HG02610 (cell line): ENCODE data around the gene TST.
A peak's percentile ranks its signal among the peaks of the same experiment; 100 is the strongest.

Source experiments
- ATAC-seq: cut with Tn5 transposase; IDR thresholded peaks from one replicate; pipeline ENCODE4 v1.9.1; 2021; ENCODE audit warnings: mild to moderate bottlenecking, moderate library complexity; ENCODE audit not compliant: unreplicated experiment

Gene TST

DNA sequence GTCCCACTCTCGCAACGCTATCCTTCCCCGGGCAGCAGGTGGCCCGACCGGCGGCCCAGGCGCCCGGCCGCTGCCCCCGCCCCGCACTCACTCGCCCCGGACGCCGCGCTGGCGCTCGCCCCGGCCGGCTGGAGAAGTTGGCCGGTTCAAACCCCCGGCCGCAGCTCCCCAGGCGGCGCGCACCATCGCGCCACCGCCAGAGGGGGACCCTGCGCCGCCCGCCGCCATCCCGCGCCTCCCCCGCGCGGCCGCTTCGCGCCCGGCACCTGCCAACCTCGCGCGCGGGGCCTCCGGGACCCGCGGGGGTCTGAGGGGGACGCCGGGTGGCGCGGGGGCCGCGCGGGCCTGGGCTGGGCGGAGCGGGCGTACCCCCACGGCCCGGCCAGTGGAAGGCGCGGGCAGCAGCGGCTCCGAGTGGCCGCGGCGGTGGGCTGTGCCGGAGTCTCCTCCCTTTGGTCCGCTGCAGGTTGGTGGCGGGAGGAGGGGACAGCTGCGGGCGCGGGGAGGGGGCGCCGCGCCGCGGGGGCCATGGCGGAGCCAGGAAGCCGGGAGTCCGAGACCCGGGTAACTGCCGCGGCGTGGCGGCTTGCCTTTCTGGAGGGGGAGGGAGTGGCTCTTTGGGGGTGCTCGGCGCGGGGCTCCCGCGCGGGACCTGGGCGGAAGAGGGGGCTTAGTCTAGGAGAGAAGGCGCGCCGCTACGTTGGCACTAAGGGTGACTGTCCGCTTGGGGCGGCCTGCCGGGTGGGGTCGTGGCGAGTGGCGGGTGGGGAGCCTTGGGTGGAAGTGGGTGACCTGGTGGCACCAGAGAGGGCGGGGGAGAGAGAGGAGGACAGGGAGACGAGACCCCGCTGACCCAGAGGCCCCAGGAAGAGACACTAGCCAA lies at the start of gene TST, which contains the start of gene MPST:
Gene TST (minus strand): TSS at position 139 of the 883 bp plus-strand sequence. CDS start 715 bp downstream, outside the sequence.
Gene MPST (plus strand): TSS at position 434 of the 883 bp plus-strand sequence. CDS start 95 bp downstream, at position 529.
- ATAC-seq: peak; percentile 66

DNA sequence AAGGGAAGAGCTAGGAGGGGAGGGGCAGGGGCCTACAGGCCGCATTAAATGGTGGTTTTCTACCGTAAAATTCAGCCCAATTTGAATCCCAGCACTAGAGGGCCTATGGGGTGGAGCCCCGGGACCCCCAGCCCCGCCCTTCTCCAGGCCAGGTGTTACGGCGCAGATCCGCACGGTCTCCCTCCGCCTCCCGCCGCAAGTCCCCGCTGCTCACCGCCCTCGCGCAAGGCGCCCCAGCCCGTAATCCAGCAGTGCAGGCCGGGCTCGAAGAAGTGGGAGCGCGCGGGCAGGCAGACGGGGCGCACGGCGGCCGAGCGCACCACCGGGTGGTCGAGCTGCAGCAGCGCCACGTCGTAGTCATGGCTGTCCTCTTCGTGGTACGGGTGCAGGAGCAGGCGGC lies 49.6 kb upstream of the TST start:
- no peak for ATAC-seq

- ATAC-seq: no peak
Measured at GRCh38 chr22:37067428-37067827, 48.2 kb upstream of the TST start.

DNA sequence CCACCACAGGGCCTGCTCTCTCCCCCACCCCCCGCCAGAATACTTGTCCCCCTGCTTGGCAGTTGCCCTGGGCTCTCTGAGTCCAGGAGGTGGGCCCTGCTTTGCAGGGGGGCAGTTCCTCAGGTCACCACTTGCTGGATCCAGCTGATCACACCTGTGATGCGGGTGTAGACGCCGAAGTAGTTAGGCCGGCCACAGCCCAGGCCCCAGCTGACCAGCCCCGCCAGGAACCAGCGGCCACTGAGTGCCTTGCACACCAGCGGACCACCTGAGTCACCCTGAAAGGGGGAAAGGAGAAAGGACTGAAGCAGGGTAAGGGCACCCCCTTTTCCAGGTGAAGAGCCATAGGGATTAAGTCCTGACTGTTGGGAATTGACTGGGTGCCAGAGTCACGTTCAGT lies 46.7 kb upstream of the TST start:
- ATAC-seq: no peak

DNA sequence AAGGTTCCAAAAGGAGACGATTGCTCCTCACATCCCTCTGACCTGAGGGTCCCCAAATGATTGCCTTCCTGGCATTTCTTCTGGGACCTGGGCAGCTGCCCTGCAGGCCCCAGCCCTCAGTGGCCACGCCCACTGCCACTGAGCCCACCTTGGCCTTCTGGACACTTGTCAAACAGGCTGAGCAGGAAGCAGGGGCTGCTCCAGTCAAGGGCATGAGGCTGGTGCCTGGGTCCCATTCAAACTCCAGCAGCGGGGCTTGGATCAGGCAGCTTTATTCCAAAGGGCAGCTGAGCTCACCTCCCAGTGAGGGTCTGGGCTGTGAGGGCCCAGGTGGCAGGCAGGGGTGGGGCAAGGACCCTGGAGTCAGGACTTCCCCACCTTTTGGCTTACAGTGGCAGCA lies 45.9 kb upstream of the TST start:
- no peak for ATAC-seq

DNA sequence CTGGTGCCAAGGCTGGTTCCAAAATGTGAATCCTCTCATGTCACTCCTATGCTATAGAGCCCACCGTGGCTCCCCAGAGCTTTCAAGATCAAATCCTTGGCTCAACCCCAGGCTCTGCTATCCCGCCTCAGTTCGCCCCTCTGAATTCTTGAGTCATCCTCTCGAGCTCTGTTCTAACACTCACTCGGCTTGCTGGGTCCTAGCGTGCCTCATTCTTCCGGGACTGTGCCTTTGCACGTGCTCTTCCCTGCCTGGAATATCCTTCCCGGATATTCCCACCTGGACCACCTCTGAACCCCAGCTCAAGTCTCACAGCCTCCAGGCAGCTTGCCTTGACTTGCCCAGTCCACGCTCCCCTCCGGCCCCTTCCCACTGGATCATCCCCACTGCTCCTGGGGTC lies 45.3 kb upstream of the TST start:
- no peak for ATAC-seq

GRCh38 chr22:37063431-37064420 lies 44.5 kb upstream of the TST start:
- ATAC-seq: no peak

DNA sequence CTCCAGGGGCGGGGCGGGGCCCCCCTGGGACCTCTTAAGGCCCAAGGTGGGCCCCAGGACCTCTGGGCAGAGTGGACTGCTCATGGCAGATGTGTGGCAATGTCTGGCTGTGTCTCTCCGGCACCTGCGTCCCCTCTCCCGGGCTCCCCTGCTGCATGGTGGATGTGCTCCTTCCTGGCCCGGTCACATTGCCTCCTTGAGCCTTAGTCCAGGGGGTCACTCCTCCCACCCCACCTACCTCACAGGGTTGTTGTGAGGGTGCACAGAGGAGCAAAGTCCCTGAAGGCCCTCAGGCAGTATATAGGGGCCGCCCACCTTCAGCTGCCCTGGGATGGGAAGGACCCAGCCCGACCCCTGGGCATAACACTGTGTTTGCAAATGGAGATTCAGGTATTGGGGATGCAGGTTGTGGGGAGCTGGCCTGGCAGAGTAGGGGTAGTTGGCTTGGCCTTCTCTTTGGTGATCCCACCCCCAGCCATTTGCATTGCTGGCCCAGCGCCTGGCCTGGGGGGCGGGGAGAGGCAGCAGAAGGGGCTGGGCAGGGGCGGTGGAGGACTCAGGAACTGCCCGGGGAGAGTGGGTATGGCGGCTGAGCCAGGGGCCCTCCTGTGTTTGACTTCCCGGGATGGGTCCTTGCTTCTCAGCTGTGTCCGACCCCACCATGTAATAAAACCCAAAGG lies 43.6 kb upstream of the TST start:
- no peak for ATAC-seq

GRCh38 chr22:37062376-37062675 lies 43.1 kb upstream of the TST start:
- ATAC-seq: no peak

GRCh38 chr22:37061611-37062375 lies 42.5 kb upstream of the TST start:
- ATAC-seq: no peak

- ATAC-seq: no peak
Measured at GRCh38 chr22:37060801-37061610, 41.8 kb upstream of the TST start.

- ATAC-seq: no peak
Measured at GRCh38 chr22:37059876-37060449, 40.7 kb upstream of the TST start.

DNA sequence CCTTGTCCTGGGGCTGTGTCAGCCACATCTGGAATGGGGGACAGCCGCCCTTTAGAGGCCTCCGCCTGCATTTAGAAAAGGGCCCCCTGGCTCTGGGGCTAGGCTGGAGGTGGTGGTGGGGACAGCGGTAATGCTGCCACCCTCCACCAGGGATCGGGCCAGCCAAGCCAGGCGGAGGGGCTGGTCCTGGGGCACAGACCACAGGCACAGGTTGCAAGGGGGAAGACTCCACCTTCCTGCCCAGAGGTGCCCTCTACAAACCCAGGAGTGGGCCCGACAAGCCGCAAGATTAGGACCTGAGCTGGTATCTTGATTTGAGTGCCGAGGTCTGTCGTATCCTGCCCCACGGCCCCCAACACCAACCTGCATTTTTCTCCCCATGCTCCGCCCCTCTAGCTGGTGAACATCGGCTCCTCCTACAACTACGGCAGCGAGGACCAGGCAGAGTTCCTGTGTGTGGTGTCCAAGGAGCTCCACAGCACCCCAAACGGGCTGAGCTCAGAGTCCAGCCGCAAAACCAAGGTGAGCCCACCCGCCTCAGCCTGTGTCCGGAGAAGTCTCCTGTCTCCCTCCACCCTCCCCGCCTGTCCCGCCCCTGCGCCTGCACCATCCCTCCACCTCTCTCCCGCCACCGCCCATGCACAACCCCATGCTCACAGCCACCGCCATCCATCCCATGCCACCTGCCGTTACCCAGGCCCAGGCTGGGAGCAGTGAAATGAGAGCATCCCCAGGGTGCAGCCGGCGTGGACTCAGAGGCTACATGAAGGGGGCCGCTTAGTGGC lies 39.9 kb upstream of the TST start:
- ATAC-seq: no peak

- no peak for ATAC-seq
Measured at GRCh38 chr22:37057796-37058510, 38.7 kb upstream of the TST start.

- no peak for ATAC-seq
Measured at GRCh38 chr22:37057226-37057625, 38.0 kb upstream of the TST start.

DNA sequence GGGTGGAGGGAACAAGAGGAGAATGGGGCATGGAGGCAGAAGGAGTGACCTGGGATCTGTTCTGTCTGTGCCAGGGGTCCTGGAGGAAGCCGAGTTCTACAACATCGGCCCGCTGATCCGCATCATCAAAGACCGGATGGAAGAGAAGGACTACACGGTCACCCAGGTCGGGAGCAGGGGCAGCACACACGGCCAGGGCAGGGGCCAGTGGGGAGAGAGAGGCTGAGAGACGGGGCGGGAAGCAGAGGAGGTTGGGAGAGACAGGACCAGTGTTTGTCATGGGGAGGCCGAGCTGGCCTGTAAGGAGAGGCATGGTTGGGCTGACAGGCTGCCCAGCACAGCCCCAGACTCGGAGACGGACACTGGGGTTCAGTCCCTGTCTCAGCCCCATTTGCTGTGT lies 37.0 kb upstream of the TST start:
- no peak for ATAC-seq

- no peak for ATAC-seq
Measured at GRCh38 chr22:37054600-37055365, 35.5 kb upstream of the TST start.
